DND-41 (cell line): ENCODE results near the gene TMIGD2.

Experiments
- EZH2 ChIP-seq: IDR thresholded peaks from 3 replicates; pipeline ENCODE4 v1.6.1; 2012; ENCODE audit warnings: borderline replicate concordance, low read depth, mild to moderate bottlenecking, moderate library complexity, low read length, inconsistent platforms; ENCODE audit not compliant: severe bottlenecking
- TF ChIP-seq, protein P1 (sequence below): IDR thresholded peaks from 2 replicates; pipeline ENCODE4 v1.5.1; 2012; ENCODE audit warnings: borderline replicate concordance, low read length, moderate library complexity, mild to moderate bottlenecking; ENCODE audit not compliant: poor library complexity, severe bottlenecking; ENCODE audit errors: extremely low read depth

DNA sequence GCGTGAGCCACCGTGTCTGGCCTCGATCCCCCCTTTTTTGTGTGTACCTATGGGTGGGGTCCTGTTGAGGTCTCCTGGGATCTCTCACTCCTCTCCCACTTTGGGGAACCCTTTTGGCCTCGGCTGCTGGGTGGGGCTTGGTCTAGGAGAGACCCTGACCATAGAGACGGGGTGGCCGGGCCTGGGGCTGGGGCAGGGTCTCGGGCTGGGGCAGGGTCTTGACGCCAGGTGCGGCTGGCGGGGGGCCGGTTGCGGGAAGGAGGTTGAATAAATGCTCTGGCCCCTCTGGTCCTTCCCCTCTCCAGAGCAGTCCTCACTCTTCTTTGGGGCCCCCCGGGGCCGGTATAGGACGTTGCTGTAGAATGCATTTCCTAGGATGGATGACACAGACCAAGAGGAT, 9.7 kb downstream of the TMIGD2 start:
- TF ChIP-seq, protein P1, sequence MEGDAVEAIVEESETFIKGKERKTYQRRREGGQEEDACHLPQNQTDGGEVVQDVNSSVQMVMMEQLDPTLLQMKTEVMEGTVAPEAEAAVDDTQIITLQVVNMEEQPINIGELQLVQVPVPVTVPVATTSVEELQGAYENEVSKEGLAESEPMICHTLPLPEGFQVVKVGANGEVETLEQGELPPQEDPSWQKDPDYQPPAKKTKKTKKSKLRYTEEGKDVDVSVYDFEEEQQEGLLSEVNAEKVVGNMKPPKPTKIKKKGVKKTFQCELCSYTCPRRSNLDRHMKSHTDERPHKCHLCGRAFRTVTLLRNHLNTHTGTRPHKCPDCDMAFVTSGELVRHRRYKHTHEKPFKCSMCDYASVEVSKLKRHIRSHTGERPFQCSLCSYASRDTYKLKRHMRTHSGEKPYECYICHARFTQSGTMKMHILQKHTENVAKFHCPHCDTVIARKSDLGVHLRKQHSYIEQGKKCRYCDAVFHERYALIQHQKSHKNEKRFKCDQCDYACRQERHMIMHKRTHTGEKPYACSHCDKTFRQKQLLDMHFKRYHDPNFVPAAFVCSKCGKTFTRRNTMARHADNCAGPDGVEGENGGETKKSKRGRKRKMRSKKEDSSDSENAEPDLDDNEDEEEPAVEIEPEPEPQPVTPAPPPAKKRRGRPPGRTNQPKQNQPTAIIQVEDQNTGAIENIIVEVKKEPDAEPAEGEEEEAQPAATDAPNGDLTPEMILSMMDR, result no peak
- TF ChIP-seq EZH2, result no peak
